LHCN-M2 (cell line): Measurements from ENCODE around the gene IRF2. TPM values are rescaled to one million over a fixed set of nuclear protein-coding genes. Genes with fewer than 3 reads are reported as not detected.
A peak's percentile ranks its signal among the peaks of the same experiment; 100 is the strongest.
"Not testable (repeated sequence)": the region's sequence is repeated elsewhere in the genome, so short reads cannot be mapped to it uniquely, and the experiment has no call there.

Experiments used
- DNase-seq: peaks from one replicate; pipeline ENCODE4 v3.0.0-alpha.2; 2012; ENCODE audit warnings: low read depth
- total RNA-seq: library from RNA; depleted of rRNA; stranded (reverse); fragments of >200 nt; gene quantifications from 2 replicates; pipeline ENCODE4 v1.2.3, GENCODE V29; 2014

Gene IRF2
- total RNA-seq, 1 experiment from 2014 or later = 16.6 TPM

DNA sequence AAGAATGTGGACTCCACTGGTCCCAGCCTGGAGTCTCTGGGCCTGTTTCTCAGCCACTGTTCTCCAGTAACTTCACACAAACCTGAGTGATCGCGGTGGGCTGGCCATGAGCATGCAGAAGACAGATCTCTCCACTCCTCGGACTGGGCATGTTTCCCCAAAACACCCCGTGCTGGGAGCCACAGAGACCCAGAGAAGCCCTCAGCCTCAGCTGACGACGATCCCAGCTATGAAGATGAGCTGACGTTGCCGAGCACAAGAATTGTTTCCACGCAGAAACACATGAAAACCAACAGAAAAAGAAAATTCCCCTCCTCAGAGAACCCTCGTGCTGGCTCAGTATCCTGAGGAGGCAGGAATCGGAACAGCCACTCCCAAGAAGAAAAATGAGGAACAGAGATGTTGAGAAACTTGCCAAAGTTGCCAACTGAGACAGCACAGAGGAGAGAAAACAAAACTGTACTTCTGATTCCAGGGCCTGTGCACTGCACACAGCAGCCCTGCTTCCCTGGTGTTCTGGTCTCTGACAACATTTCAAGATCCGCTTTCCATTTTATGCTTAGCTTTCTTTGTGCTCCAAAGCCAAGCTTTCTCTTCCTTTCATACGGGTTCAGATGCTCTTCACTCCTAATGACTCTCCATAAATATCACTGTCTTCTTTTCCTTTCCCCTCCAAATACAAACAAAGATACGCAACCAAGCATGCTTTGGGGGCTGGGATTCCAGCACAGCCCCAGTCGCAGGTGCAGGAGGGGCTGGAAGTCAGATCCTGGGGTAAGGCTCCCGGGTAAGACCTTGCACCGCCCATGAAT is 81.4 kb downstream of the IRF2 start:
- no peak for DNase-seq

DNA sequence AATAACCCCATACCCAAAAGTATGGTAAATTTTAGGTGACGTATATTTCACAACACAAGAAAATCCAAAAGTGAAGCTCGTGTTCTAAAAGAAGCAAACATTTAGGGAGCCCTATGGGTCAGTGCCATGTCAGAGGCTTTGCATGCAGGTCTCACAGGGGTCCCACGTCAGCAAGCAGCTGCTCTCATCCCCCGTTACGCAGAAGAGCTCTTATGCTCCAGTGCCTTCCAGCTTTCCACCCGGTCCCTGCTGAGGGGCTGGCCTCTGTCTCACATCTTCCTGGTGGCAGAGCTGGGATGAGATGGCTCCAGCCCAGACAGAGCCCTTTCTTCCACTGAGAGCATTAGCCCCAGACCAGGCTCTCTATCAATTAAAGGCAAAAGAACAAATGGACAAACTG is 82.0 kb downstream of the IRF2 start:
- no peak for DNase-seq

DNA sequence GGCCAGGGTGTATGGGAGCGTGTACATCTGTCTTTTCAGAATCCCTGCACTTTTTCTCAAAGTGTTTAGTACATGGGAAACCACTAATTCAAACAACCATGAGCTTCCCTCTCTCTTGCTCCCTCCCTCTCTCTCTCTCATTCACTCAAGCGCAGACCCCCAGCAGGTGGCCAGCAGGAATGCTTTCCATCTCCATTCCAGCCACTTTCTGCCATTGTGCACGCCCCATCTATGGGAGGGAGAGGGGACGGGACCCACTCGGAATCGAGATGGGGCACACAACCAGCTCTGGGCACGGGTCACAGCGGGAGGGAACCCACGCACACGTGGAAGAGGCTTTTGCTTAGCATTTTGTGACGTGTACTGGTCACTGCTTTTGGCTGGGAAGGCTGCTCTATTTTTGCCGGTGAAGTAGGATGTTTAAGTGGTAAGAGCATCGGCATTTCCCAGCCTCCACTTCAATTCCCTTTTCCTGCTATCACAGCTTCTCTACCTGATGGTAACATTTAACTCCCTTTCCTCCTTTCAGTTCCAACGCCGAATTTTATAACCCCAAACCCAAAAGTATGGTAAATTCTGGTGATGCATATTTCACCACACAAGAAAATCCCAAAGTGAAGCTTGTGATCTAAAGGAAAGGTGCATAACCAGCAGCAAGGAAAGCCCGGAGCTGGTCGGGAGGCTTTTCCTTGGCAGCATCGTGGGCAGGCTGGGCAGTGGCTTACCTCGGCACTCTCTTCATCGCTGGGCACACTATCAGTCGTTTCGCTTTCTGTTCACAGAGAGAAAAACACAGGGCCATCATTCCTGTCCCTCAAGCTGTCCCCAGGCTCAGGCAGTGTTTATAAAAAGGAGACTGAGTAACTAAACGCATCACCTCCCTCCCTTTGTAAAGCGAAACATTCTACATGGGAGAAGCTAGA is 84.1 kb downstream of the IRF2 start:
- no peak for DNase-seq

DNA sequence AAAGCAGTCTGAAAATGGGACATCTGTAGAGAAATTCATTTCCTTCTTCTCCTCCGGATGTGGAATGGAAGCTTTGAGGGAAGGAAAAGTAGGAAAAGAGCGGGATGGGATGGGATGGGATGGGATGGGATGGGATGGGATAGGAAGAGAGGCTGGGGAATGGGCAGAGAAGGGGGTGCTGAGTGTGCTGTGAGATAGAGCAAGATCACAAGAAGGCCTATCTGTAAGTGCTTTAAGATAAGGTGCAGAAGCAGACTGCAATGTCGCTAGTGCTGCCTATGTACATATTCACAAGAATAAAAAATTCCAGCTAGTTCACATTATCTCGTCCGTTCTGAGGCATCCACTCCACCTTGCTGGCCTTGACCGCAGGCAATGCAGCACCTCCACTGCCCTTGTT is 86.2 kb downstream of the IRF2 start:
- no peak for DNase-seq

DNA sequence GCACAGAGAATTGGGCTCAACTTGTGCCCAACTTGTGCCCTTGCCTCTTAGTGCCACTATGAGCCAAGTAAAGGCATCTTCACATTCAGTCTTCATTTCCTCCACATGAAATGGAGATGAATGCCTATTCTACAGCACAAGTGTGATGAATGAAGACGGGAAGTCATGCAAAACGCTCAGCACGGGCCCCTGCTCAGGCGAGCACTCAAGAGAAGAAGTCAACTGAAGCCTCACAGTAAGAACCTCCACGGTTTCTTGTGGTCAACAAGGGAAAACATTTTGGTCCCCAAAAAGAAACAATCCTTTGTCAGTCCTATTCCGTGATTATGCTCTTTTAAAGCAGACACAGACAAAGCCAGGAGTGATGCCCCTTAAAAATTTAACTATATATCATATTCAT is 87.0 kb downstream of the IRF2 start:
- no peak for DNase-seq

DNA sequence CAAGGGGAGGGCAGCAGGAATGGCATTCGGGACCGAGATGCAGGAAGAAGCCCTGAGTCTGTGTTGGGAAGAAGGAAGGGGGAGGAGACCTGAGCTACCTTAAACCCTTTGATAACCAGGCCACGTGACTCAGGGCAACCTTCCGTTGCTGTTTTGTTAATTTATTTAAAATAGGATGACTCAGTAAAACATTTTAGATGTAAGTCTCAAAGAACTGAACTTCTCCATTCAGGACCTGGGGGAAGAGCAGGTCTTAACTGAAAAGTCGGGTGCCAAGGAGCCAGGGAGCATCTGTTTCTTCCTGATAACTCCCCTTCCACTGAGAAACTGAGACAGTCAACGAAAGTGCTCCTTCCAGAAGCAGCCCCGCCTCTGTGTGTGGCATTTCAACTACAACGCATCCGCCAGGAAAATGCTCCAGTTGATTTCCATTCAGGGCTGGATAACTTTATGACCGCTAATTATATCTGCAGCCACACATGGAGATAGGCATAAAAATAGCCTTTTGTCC is 88.0 kb downstream of the IRF2 start:
- no peak for DNase-seq

DNA sequence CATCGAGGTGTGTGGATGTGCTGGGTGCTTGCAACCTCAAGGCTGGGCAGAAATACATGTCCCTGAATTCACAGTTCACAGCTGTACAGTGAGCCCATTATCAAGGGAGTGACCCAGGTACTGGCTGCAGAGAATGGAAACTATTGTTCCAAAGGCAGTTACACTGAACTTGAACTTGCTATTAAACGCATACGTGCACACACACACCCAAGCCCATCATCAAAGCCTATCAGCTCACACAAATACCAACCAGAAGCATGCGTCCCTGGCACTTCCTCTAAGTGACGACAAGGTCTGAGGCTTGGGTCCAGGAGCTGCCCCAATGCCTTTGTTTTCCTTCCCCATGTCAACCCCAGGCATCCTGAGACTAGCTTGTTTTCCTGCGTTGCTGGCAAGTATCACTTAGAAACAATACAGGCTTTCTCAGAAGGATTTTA is 88.6 kb downstream of the IRF2 start:
- DNase-seq = no peak

DNA sequence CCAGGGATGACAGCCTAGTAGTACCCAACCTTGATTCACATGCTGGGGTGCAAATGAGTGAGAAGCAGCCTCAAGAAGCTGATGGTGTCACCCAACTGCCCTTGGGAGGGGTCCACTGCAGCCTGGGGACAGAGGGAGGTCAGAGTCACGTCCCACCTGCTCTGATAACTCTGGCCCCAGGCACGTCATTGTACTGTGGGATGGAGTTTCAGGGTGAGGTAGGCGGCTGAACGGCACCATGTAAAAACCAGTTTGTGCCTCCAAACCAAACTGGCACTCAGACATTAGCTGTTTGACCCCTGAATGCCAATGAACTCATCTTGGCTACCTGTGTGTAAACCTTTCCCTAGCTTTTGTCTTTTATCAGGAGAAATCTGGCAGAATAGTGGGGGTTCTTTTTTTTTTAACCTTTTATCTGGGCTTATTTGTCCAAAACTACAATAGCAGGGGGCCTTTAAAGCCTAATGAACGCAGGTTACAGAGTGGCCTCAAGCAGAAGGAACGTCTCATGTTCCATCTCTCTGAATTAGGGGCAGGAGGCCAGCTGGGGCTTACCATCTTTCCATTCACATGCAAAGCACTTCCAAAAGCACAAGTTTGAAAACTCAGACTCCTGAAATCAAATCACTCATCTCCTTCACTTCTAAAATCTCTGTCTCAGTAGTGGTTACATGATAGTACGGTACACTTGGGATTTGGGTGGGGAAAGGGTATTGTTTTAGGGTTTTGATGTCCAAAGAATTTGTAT is 89.4 kb downstream of the IRF2 start:
- no peak for DNase-seq

DNA sequence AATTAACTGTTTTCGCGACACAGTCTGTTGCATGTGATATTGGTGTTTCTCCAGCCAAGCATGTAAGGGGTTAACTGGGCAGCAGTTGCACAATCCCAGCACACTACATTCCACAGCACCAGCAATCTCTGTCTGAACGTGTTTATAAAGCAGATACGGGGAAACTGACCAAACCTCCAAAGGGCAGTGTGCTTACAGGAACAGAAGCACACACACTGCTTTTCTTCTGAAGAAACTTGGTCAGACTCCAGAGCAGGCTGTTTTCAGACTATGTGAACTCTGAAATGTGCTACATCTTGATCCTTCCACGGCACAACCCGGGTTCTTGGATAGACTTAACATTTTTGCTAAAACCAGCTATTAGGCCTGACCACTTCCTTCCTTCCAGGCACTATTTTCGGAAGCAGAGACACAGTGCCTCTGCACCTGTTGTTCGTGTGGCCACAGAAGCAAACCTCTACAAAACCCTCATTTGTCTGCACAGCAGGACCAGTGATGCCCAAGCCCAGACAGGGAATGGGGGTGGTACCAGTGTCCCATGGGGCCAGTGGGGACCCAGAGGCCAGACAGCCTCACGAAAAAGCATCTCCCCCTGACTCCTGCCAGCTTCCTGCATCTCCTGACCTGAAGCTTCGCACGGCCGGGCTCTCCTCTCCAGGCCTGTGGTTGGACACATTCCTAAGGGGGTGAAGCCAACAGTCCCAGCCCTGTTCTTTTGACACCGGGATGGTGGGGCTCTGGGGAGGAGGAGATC is 90.1 kb downstream of the IRF2 start:
- DNase-seq = peak; percentile 94

DNA sequence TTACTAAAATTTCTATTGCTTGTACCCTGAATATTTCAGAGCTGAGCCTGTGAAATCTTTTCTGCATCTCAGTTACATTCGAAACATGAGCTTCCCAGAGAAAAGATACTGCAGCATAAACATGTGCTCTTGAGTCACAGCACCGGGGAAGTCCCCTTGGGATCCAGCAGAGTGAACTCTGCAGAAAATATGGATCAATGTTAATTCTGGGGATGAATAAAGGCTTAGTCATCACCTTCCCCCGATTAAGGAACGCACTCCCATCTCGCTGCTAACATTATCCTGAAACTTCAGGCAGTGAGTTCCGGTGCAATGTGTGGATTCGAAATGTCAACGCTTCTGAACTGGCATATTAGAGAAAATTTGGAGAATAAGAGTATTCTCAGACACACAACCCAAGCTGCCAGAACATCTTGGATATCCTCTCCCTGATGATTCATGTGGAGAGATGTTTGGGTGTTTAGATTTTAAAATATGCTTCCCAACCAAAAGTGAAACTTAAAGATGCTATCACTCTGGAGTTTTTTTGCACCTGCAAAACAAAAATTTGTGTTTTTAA is 90.8 kb downstream of the IRF2 start:
- DNase-seq = peak; percentile 96

DNA sequence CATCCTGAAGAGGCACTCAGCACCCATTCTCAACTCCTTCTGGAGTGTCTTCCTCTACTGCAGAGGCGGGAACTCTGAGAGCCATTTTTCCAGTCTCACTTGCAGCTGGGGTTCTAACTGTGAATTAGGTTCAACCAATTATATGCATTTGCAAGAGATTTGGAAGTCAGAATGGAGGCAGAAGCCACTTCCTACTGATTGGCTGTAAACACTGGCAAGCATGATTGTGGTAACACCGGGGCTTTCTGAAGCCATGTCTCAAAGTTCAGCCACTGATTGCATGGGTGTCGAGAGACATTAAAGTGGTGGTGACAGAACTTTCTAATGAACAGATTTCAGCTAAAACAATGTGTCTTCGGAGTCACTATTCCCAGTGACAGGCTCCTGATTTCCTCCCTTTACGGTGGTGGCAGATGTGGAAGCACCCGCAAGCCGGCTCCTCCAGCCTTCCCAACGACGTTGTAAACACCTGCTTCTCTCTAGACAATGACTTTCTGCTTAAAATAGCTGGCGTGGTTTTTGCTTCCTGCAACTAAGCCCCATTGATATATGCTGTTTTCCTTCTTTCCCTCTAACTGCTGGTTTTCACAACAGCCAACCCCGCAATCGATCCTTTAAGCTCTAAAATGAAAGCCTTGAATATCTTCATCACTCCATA is 92.0 kb downstream of the IRF2 start:
- DNase-seq = peak; percentile 44

DNA sequence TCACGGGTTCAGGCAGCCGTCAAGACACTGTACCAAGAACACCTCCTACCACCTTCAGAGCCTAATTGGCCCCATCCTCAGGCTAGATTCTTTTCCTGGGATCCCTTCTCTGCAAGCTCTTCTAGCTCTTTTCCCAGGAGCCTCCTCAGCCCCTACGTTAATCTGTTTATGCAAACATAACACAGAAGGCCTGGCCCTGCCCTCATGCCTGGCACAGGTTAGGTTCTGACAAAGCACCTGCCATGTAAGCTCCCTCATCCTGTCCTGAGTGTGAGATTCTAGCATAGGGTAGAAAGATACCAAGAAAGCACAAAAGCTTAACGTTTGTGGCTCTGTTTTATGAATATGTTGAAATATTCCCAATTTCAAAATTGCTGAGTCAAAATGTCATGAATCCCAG is 93.6 kb downstream of the IRF2 start:
- DNase-seq = no peak

DNA sequence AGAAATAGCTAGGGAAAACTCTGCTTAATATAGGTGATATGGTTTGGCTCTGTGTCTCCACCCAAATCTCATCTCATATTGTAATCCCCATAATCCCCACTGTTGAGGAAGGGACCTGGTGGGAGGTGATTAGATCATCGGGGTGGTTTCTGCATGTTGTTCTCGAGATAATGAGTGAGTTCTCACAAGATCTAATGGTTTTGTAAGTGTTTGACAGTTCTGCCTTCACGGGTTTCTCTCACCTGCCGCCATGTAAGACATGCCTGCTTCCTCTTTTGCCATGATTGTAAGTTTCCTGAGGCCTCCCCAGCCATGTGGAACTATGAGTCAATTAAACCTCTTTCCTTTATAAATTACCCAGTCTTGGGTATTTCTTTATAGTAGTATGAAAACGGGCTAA is 94.1 kb downstream of the IRF2 start:
- not testable (repeated sequence) for DNase-seq

DNA sequence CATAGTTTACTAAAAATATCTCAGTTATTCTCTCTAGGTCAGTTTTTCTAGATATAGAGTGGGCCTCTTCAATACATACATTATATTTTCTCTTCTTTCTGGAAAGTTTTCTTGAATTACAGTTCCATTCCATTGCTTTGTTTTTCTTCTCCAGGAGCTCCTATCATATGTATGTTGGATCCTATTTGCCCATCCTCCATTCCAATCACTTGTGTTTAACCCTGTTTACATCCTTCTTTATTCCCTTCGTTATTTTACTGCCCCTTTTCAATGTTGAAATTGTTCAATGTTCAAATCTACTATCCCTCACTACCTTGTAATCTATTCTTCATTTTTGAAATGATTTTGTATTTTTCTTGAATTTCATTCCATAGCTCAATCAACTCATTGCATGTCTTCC is 97.4 kb downstream of the IRF2 start:
- DNase-seq = no peak

DNA sequence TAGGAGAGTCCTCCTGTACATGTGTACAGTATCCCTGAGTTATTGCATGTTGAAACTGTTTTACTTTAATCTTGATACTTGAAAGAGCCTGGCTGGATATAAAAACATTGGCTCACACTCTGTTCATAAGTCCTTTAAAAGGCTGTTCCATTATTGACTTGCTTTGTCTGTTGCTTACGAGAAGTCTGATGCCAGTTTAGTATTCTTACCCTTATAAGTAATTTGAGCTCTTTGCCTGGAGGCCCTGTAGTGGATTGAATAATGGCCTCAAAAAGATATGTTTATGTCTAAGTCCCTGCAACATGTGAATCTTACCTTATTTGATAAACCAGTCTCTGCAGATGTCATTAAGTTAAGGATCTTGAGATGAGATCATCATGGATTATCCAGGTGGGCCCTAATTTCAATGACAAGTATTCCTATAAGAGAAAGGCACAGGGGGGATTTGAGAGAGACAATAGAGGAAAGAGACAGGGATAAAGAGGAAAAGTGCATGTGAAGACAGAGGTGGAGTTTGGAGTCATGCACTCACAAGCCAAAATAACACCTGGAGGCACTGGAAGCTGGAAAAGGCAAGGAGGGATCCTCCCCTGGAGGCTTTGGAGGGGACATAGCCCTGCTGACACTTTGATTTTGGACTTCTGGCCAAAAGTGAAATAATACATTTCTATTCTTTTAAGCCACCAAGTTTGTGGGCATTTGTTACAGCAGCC is 98.1 kb downstream of the IRF2 start:
- no peak for DNase-seq

DNA sequence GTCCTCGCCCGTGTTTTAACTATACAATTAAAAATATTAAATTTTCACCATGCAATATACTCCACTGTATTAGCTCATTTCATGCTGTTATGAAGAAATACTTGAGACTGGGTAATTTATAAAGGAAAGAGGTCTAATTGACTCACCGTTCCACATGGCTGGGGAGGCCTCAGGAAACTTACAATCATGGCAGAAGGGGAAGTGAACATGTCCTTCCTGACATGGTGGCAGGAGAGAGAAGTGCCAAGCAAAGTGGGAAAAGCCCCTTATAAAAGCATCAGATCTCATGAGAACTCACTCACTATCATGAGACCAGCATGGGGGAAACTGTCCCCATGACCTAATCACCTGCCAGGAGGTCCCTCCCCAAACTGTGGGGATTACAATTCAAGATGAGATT is 98.7 kb downstream of the IRF2 start:
- DNase-seq = not testable (repeated sequence)

DNA sequence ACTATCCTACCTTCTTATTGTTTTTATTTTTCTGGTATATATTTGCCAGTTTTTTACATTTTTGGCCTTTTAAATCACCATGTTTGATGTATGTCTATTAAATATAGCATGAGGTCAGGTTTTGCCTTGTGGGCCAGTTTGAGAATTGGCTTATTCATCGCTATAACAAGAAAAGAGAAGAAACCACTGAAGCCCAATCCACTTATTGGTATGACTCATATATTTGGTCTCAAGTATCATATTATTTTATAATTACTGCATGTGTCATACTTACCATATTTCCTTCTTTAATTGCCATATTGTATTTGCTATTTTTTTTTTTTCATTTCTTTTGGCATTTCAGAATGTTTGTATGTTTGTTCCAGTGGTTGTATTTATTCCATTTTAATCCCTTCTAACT is 99.3 kb downstream of the IRF2 start:
- peak; percentile 58 for DNase-seq

DNA sequence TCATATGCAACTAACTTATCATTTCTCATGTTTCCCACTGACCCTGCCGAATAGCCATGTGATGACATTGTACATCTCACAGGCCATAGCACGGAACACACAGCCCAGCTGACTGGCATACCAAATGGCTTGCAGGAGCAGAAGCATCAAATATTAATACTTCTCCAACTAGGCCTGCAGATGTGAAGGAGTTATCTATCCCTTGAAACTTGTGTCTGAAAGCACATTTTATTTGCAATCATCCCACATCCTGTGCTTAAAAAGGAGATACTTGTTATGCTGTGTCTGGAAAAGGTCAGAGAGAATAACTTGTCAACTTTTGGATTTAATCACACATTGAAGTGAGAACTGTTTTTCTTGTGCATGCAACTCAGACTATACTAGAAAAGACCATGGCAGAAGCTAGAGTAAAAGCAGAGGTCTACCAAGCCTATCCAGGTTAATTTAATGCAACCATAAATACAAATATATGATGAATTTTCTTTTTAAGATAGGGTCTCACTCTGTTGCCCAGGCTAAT is 100.4 kb downstream of the IRF2 start:
- no peak for DNase-seq

DNA sequence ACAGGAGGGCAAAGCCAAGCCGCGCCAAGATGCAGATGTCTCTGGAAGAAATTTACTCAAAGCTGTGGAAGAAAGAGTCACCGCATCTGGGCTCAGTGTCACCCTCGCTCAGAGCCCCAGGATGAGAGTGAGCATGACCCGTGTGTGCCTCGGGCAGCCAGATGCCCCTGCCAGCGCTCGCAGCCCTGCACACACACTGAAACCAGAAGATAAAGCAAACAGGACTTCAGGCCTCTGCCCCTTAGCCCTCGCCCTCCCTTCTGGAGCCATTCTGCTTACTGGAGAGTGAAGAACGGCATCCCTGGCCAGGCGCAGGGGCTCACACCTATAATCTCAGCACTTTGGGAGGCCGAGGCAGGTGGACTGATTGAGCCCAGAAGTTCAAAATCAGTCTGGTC is 103.0 kb downstream of the IRF2 start:
- no peak for DNase-seq
